DMS 273 (cell line): Measurements from ENCODE around the gene EMSY.
A peak's percentile ranks its signal among the peaks of the same experiment; 100 is the strongest.
"Not testable (repeated sequence)": the region's sequence is repeated elsewhere in the genome, so short reads cannot be mapped to it uniquely, and the experiment has no call there.

Experiments used
- DNase-seq: peaks from one replicate; lab custom pipeline; 2025; ENCODE audit not compliant: unreplicated experiment; lab: John Stamatoyannopoulos, UW

The EMSY gene

DNA sequence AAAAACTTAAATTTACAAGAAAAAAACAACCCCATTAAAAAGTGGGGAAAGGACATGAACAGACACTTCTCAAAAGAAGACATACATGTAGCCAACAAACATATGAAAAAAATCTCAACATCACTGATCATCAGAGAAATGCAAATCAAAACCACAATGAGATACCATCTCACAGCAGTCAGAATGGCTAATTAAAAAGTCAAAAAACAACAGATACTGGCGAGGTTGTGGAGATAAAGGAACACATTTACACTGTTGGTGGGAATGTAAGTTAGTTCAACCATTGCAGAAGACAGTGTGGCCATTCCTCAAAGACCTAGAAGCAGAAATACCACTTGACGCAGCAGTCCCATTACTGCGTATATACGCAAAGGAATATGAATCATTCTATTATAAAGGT is 150.3 kb downstream of the EMSY start:
- DNase-seq: not testable (repeated sequence)

DNA sequence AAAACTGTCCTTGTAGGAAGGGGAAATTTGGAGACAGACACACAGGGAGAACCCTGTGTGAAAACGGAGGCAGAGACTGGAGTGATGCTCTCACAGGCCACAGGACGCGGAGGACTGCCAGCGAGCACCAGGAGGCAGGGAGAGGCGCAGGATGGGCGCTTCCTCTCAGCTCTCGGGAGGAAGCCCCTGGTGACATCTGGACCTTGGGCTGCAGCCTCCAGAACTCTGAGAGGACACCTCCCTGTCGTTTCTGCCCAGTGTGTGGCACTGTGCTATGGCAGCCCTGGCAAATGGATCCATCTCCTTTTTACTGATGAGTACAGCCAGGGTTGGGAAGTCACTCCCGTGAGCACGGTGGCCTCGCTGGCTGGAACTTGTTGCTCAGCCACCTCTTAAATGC is 151.8 kb downstream of the EMSY start:
- no peak for DNase-seq

DNA sequence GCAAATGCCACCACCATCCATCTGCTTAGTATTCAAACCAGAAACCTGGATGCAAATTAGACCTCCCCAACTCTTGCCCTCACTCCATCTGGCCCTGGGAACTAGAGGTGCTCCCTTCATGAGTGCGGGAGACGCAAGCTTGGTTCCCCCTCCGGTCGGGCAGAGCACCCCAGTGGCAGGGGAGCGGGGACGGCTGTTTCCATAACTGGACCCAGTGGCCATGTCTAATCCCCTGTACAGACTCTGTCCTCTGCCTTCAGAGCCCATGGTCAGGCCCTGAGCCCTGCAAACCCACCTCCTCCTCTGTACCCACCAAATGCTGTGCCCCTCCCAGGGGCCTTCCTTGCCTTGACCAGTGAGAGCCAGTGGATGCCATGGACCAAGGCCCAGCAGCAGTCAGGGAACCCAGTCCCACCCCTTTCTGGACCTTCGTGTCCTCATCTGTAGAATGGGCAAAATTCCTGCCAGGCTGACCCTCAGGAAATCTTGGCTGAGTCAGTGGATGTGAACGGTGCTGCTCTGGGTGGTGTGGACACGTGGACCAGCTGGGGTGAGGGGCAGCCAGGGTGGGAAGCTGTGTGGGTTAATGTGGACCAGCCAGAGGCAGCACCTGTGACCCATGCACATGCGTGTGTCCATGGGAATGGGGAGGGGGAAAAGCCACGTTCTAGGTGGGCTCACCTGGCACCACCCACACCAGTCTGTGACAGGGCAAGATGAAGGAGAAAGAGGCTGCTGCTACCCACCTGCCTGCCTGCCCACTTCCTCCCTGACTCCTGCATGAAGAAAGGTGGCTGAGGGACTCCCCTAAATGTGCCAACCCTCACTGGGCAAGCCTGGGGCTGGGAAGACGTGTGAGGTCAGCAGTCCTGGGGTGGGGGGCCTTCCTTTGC is 153.0 kb downstream of the EMSY start:
- DNase-seq: no peak

DNA sequence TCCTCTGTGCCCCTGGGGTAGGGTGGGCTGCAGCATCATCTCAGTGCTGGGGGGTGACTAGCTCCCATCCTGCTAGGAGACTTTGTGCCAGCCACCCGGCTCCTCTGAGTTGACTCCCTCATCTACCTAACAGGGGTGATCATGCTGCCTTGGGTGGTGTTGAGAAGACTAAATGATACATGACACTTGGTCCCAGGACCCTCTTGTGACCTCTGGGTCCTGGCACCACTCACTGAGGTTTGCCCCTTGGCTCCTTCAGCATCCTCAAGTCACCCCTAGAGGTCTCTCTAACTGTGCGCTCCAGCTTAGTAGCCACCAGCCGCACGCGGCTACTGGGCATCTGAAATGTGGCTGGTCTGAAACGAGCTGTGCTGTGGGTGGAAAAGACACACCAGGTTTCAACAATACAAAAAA is 153.6 kb downstream of the EMSY start:
- DNase-seq: peak; percentile 76

DNA sequence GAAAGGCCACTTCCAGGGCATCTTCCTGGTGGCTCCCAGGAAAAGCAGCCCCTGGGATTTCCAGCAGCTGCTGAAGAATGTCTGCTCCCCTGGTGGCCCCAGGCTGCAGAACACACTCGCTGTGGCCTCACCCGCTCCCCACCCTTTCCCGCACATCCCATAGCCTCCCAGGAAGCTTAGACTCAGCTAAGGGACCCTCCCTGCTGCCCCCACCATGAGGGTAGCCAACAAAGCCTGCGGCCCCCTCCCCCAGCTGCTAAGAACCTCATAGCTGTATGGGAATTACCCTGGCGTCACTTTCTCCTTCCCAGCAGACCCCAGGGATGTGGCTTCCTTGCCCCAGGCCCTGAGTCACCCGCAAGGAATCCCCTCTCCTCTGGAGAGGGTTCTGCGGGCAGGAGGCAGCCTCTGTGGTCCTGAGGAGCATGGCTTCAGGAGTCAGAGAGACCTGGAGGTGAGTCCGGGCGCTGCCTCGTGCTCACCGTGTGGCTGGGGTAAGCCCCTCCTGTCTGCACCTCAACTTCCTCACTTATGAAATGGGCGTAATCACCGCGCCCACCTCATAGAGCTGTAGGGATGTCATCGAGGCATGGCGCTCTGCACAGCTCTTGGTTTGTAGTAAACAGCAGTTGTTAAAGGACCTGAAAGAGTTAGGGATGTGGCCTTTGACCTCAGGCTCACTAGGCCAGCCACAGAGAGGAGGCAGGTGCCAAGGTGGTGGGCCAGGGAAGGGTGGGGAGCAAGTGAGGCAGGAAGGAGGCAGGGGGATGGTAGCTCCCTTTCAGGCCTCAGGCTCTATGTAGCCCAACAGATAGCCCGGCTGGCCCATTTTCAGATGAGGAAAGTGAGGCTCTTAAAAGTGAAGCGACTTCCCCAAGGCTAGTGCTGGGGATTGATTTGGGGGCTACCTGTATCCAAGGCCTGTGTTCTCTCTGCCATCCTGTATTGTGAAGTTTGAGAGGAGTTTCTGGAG is 154.5 kb downstream of the EMSY start:
- no peak for DNase-seq

DNA sequence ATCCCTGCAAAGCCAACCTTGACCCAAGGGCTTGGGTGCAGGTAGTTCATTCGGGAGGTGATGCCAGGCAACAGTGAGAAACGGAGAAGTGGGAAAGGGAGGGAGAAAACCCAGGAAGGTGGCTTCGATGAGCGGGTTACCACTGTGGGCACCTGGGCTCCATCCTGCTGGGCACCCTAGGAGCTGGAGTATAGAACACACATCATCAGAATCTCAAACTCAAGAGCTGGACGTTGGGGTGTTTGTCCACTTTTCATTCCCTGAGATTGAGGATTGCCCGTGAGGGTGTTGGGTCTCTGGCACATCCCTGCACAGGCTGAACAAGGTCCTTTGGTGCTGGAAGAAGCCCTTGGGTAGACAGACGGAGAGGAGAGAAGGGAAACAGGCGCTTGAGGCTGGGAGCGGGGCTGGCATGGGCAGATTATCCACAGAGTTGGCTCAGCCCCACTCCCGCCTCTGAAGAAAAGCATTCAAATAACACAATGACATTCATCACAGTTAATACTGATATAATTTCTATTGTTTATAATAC is 155.4 kb downstream of the EMSY start:
- no peak for DNase-seq

DNA sequence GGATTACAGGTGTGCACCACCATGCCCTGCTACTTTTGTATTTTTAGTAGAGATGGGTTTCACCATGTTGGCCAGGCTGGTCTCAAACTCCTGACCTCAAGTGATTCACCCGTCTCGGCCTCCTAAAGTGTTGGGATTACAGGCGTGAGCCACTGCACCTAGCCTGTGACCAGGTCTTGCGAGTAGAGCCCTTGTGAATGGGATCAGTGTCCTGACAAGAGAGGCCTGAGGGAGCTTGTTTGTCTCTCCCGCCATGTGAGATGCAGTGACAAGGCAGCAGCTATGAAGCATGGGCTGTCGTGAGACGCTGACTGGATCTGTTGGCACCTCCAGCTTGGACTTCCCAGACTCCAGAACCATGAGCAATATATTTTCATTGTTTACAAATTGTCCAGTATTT is 156.5 kb downstream of the EMSY start:
- no peak for DNase-seq

DNA sequence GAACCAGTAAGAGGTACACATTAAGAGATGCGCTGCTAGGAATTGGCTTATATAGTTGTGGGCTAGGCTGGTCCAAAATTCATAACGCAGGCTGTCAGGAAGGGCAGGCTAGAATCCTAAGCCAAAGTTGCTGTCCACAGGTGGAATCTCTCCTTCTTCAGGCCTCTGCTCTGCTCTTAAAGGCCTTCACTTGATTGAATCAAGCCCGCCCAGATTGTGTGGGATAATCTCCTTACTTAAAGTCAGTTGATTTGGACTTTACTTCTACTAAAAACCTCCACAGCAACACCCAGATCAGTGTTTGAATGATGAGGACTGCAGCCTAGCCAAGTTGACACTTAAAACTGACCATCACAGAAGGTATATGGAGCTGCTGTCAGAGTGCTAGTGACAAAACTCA is 156.9 kb downstream of the EMSY start:
- DNase-seq: no peak

DNA sequence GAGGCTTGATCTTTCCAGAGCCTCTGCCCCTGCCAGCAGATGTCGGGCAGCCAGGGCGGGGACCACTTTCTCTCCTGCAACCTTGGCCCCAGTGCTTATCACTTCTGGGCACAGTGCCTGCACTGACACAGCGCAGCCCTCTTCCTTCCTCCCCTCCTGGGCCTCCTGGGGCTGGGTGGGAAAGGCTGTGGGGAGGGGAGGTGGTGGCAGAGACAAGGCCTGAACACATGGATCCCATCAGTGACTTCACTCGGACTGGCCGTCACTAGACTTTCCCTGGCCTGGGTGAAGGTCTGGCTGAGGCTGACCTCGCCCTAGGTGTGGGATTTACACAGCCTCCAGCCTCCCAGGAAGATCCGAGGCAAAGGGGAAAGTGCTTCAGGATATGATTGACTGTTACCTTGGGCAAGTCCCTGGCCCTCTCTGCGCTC is 157.6 kb downstream of the EMSY start:
- peak; percentile 50 for DNase-seq
